Body of pancreas (tissue), 4 donors: ENCODE measurements around the gene SPOP. TPM values are rescaled to one million over a fixed set of nuclear protein-coding genes. Genes with fewer than 3 reads are reported as not detected.

Experiments used
- ATAC-seq: fragments of 150-250 bp; one replicate; pipeline ENCODE4 v1.9.1; 2016
- DNase-seq, 4 donors: peaks; one replicate each; pipeline ENCODE4 v3.0.0-alpha.2; 2019
- H3K27ac ChIP-seq, 4 donors: fragments of 200-600 bp; sonication (generic); 1 replicate in 3 of 4; 2 replicates in 1 of 4; pipeline versions ENCODE4 v1.5.1 to v1.6.1; 2016 to 2019; ENCODE audit warnings: mild to moderate bottlenecking in 1 of 4, mixed read lengths in 1 of 4, moderate library complexity in 1 of 4
- H3K27me3 ChIP-seq, 2 donors: fragments of 200-600 bp; sonication (generic); one replicate each; pipeline ENCODE4 v1.6.0; 2016; ENCODE audit warnings: mild to moderate bottlenecking in 1 of 2
- H3K36me3 ChIP-seq, 2 donors: fragments of 200-600 bp; sonication (generic); replicated peaks in 1 of 2; 2 replicates each; pipeline ENCODE4 v1.5.1; 2016; ENCODE audit warnings: low read depth in 2 of 2; ENCODE audit not compliant: insufficient read depth in 1 of 2
- H3K4me1 ChIP-seq: fragments of 200-600 bp; sonication (generic); one replicate; pipeline ENCODE4 v1.6.0; 2016
- H3K4me3 ChIP-seq, 2 donors: fragments of 200-600 bp; sonication (generic); 1 replicate in 1 of 2; 2 replicates in 1 of 2; pipeline ENCODE4 v1.5.1; 2016 to 2019
- H3K9me3 ChIP-seq, 3 donors: fragments of 200-600 bp; sonication (generic); 1 replicate in 2 of 3; 2 replicates in 1 of 3; pipeline ENCODE4 v1.5.1; 2016
- POLR2A ChIP-seq, 3 donors: fragments of 450-650 bp; IDR thresholded peaks; one replicate each; pipeline ENCODE4 v1.6.1; 2016; ENCODE audit warnings: antibody characterized with exemption in 3 of 3, mild to moderate bottlenecking in 2 of 3
- WGBS, 2 donors: methylation state at CpG; one replicate each; pipeline ENCODE4 v1.1.5; 2017; 5-methylcytosine and 5-hydroxymethylcytosine counted together
- intact Hi-C: fragments of 100-400 bp; cut with DNase I; formaldehyde crosslinking; loops from one replicate; pipeline ENCODE4 v1.15.1; 2023
- total RNA-seq, 2 donors: library from RNA; depleted of rRNA; stranded (reverse); fragments of >200 nt; gene quantifications; one replicate each; pipeline ENCODE4 v1.1.0, GENCODE V29; 2016
- TF ChIP-seq, protein P1 (sequence below), 7 experiments: fragments of 450-650 bp in 4 of 7; fragments of 200-600 bp in 3 of 7; sonication (generic) in 3 of 7; IDR thresholded peaks; one replicate each; pipeline ENCODE4 v1.5.1; 2016 to 2019; ENCODE audit warnings: antibody characterized with exemption in 7 of 7

The SPOP gene
- total RNA-seq, 2 donors from 2014 or later = 42.3 to 57.4 TPM

DNA sequence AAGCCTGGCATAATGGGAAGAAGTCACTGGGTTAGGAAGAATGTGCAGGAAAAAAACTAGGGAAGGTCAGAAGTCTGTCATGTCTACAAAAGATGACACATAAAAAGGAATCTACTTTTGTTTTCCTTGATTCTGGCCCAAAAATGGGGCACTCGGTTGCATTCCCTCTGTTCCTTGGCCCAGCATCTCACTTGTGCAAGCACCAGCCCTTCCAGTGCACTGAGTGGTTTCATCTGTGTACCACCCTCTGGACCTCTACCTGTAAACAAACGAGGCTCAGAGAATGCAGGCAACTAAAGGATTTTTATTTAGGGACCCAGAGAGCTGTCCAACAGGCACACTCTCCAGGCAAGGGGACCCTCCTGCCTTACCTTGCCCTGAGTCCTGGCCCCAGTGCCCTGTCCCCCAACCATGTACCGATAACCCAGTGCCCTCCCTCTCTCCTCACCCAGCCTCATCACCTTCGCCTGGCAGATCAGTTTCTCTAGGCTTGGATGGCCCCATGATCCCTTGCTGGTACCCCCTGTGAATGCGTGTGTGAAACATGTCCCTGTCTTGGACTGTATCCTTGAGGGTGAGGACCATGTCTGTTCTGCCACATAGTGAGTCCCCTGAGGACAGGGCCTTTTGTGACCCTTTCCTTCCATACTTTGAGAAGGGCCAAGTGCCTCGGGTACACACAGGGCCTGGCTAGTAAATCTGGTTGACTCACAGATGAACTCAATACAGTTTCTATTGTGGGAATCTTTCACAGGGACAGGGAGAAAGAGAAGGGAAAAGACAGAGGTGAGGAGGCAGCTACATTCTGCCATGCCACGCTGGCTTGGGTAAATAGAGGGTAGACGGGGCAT is 88.9 kb downstream of the SPOP start:
- no peaks in the 10 kb centered on the region for H3K4me1 ChIP-seq
- WGBS, 2 donors = 69 to 76% methylated on average over 7 to 8 of the region's 8 CpGs
- ATAC-seq = no peak
- TF ChIP-seq POLR2A (IDR thresholded peaks at IDR 0.05) = no peak
- H3K27me3 ChIP-seq = no peaks in the 10 kb centered on the region
- H3K27ac ChIP-seq = no peak overlapping the region
- no peaks in the 10 kb centered on the region for H3K9me3 ChIP-seq
- intact Hi-C loops = no loop called here
- DNase-seq = no peak
- H3K36me3 ChIP-seq = no peaks in the 10 kb centered on the region
- no peak overlapping the region for H3K4me3 ChIP-seq

DNA sequence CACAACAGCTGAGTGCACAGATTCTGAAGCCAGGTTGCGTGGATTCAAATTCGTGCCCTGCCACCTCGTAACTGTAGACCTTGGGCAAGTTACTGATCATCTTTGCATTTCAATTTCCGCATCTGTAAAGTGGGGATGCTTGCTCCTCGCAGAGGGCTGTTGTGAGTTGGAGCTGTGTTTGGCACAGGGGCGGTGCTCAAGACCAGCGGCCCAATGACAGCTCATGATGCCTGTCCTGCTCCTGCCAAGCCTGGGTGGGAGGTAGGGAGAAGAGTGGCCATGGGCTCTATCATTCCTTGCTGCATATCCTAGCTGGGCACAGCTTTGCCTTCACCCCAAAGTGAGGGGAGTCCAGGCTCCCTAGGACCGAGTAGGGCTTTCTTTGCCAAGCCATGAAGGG is 89.6 kb downstream of the SPOP start:
- Histone ChIP-seq H3K36me3 (no peaks in the 10 kb centered on the region), H3K4me3 (no peak overlapping the region), H3K9me3 (no peaks in the 10 kb centered on the region), H3K4me1 (no peaks in the 10 kb centered on the region), H3K27ac (no peak overlapping the region), H3K27me3 (no peaks in the 10 kb centered on the region)
- WGBS, 2 donors = 82 to 92% methylated on average over 8 of the region's 8 CpGs
- TF ChIP-seq POLR2A (IDR thresholded peaks at IDR 0.05) = no peak
- TF ChIP-seq, protein P1, sequence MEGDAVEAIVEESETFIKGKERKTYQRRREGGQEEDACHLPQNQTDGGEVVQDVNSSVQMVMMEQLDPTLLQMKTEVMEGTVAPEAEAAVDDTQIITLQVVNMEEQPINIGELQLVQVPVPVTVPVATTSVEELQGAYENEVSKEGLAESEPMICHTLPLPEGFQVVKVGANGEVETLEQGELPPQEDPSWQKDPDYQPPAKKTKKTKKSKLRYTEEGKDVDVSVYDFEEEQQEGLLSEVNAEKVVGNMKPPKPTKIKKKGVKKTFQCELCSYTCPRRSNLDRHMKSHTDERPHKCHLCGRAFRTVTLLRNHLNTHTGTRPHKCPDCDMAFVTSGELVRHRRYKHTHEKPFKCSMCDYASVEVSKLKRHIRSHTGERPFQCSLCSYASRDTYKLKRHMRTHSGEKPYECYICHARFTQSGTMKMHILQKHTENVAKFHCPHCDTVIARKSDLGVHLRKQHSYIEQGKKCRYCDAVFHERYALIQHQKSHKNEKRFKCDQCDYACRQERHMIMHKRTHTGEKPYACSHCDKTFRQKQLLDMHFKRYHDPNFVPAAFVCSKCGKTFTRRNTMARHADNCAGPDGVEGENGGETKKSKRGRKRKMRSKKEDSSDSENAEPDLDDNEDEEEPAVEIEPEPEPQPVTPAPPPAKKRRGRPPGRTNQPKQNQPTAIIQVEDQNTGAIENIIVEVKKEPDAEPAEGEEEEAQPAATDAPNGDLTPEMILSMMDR (IDR thresholded peaks at IDR 0.05) = no peak
- DNase-seq (no peak), ATAC-seq (no peak)
- intact Hi-C loops = no loop called here

DNA sequence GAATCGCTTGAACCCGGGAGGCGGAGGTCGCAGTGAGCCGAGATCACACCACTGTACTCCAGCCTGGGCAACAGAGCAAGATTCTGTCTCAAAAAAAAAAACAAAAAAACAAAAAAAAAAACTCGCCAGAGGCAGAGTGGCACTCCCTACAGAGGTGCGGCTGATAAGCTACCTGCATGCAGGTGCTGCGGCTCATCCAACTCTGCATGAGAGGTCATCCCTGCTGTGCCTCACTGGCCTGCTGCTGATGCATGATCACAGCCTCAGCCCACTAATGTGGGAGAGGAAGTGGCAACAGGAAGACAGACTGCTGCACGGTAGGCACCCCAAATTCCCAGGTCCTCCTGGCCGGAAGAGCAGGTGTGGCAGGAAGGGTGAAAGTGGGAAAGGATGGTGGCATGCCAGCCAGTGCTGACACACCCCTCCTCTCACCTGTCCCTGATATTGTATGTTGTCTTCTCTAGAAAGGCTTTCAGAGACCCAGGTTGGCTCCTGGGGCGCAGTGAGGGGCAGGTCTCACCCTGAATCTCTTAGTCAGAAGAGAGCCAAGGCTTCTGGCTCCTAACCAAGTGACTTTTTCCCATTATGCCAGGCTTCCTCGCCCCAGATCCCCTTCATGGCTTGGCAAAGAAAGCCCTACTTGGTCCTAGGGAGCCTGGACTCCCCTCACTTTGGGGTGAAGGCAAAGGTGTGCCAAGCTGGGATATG is 90.4 kb downstream of the SPOP start:
- ATAC-seq = no peak
- intact Hi-C loops = no loop called here
- H3K4me3 ChIP-seq = no peak overlapping the region
- no peak for DNase-seq
- H3K36me3 ChIP-seq = no peaks in the 10 kb centered on the region
- no peaks in the 10 kb centered on the region for H3K9me3 ChIP-seq
- WGBS, 2 donors = 90 to 91% methylated on average over 11 to 12 of the region's 12 CpGs
- H3K27me3 ChIP-seq = no peaks in the 10 kb centered on the region
- no peaks in the 10 kb centered on the region for H3K4me1 ChIP-seq
- TF ChIP-seq POLR2A (IDR thresholded peaks at IDR 0.05) = no peak
- TF ChIP-seq, protein P1 (IDR thresholded peaks at IDR 0.05) = no peak
- H3K27ac ChIP-seq = no peak overlapping the region

DNA sequence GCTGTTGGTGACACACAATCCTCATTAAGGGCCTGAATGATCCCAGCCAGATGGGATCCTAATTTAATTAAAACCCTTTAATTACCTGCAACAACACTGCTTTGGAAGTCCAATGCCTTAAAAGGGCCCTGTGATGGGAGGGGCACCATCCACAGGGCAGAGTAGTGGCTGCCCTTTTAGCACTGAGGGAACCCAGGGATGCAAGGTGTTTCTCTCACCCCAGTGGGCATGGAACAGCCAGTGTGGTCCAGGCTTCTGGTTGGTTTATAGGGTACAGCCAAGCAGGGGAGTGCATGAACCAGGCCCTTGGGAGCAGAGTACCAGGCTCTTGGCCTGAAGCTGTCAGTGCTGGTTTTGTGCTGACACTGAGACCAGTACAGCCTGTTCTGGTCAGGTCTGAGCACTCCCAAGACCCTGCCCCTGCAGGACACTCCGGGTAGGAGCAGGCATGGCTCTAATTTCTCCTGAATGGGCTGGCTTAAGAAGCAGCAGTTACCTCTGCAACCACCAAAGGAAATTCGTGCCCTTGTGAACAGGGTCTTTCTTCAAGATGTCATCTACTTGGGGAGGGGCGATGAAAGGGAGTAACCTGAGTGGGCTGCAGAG is 92.4 kb downstream of the SPOP start:
- DNase-seq (no peak), ATAC-seq (no peak)
- Histone ChIP-seq H3K27me3 (no peaks in the 10 kb centered on the region), H3K36me3 (no peaks in the 10 kb centered on the region), H3K4me3 (no peak overlapping the region), H3K27ac (no peak overlapping the region), H3K4me1 (no peaks in the 10 kb centered on the region), H3K9me3 (no peaks in the 10 kb centered on the region)
- no peak for TF ChIP-seq POLR2A (IDR thresholded peaks at IDR 0.05)
- TF ChIP-seq, protein P1 (IDR thresholded peaks at IDR 0.05) = no peak
- intact Hi-C loops = no loop called here
- WGBS, 2 donors = 54 to 78% methylated on average over 3 of the region's 3 CpGs

DNA sequence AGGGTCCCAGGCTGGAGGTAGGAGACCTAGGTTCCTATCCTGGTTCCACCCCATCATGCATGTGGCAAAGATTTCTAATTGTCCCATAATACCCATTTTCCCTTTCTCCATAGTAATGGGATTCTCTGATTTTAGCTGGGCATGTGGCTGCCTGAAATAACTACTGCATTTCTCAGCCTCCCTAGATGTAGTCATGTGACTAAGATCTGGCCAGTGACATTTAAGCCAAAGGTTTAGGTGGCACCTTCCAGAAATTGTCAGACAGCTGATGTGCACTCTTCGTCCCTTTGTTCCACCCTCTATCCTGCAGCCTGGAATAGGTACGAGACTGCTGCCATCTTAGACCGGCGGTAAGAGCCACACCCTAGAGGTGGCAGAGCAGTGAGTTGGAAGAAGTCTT is 94.0 kb downstream of the SPOP start:
- ATAC-seq (no peak), DNase-seq (no peak)
- Histone ChIP-seq H3K36me3 (no peaks in the 10 kb centered on the region), H3K4me1 (no peaks in the 10 kb centered on the region), H3K9me3 (no peaks in the 10 kb centered on the region), H3K27ac (no peak overlapping the region), H3K27me3 (no peaks in the 10 kb centered on the region), H3K4me3 (no peak overlapping the region)
- intact Hi-C loops = no loop called here
- WGBS, 2 donors = 83 to 96% methylated on average over 4 of the region's 4 CpGs
- no peak for TF ChIP-seq POLR2A (IDR thresholded peaks at IDR 0.05)
- TF ChIP-seq, protein P1 (IDR thresholded peaks at IDR 0.05) = no peak
